Gastrocnemius medialis (tissue), 4 donors: ENCODE measurements around the gene KLC4.

Experiments used
- POLR2A ChIP-seq, 2 donors: fragments of 450-650 bp; IDR thresholded peaks; one replicate each; pipeline ENCODE4 v1.6.1; 2017; ENCODE audit warnings: antibody characterized with exemption in 2 of 2, mild to moderate bottlenecking in 2 of 2, moderate library complexity in 2 of 2
- TF ChIP-seq, protein P1 (sequence below), 5 experiments: fragments of 450-650 bp in 3 of 5; fragments of 200-600 bp in 2 of 5; sonication (generic) in 2 of 5; IDR thresholded peaks in 4 of 5; conservative IDR thresholded peaks in 1 of 5; 1 replicate in 4 of 5; 2 replicates in 1 of 5; pipeline ENCODE4 v1.5.1; 2016 to 2019; ENCODE audit warnings: antibody characterized with exemption in 5 of 5, mild to moderate bottlenecking in 3 of 5, moderate library complexity in 3 of 5

DNA sequence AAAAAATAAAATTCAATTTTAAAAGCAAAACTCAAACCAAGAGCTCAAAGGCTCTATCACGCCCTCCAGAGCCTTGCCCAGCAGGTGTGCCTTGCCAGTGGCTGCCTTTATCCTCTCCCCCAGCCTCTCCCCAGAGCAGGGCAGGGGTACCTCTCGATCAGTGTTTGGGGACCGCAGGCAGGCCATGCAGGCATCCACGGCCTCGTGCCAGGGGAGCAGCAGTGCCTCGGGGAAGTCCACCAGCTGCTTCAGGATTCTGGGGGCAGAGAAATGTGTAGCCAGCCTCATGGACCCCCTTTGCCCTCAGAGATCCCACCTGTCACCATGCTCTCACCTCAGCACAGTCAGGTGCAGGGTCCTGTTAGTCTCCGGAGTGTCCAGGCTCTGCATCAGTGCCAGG is 11.4 kb upstream of the KLC4 start:
- no peak for TF ChIP-seq POLR2A (IDR thresholded peaks at IDR 0.05)
- TF ChIP-seq, protein P1, sequence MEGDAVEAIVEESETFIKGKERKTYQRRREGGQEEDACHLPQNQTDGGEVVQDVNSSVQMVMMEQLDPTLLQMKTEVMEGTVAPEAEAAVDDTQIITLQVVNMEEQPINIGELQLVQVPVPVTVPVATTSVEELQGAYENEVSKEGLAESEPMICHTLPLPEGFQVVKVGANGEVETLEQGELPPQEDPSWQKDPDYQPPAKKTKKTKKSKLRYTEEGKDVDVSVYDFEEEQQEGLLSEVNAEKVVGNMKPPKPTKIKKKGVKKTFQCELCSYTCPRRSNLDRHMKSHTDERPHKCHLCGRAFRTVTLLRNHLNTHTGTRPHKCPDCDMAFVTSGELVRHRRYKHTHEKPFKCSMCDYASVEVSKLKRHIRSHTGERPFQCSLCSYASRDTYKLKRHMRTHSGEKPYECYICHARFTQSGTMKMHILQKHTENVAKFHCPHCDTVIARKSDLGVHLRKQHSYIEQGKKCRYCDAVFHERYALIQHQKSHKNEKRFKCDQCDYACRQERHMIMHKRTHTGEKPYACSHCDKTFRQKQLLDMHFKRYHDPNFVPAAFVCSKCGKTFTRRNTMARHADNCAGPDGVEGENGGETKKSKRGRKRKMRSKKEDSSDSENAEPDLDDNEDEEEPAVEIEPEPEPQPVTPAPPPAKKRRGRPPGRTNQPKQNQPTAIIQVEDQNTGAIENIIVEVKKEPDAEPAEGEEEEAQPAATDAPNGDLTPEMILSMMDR (IDR thresholded peaks at IDR 0.05 in 4 of 5, conservative IDR thresholded peaks at IDR 0.05 in 1 of 5), result no peak
